ENCODE results near the gene C10orf90.

Gene C10orf90

DNA sequence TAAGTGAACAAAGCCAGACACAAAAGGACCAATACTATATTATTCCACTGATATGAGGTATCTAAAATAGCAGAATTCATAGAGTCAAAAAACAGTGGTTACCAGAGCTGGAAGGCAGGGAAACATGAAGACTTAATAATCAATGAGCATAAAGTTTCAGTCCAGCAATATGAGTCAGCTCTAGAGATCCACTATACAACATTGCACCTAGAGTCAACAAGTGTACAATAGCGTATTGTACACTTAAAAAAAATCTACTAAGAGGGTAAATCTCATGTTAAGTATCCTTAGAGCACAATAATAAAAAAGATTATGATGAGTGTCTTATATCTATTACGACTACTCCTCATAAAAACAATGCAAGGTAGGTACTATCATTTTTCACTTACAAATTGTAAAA, 36.1 kb downstream of the C10orf90 start:
- DNase-seq, result no peak

DNA sequence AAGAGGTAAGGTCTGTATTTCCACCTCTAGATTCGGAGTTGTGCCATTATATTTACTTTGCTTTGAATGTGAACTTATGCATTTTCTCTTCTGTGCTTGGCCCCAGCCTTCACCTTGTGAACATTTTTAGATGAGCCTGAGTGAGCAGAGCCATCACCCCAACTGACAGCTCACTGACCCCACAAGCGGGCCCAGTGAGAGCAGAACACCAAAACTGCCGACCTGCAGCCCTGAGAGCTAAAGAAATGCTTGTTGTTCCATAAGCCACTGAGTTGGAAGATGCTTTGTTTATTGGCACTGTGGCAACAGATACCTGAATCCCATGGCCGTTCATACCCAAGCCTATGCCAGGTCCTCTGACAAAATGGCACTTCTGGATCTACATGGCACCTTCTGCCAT, 37.8 kb downstream of the C10orf90 start:
- no peak for DNase-seq

DNA sequence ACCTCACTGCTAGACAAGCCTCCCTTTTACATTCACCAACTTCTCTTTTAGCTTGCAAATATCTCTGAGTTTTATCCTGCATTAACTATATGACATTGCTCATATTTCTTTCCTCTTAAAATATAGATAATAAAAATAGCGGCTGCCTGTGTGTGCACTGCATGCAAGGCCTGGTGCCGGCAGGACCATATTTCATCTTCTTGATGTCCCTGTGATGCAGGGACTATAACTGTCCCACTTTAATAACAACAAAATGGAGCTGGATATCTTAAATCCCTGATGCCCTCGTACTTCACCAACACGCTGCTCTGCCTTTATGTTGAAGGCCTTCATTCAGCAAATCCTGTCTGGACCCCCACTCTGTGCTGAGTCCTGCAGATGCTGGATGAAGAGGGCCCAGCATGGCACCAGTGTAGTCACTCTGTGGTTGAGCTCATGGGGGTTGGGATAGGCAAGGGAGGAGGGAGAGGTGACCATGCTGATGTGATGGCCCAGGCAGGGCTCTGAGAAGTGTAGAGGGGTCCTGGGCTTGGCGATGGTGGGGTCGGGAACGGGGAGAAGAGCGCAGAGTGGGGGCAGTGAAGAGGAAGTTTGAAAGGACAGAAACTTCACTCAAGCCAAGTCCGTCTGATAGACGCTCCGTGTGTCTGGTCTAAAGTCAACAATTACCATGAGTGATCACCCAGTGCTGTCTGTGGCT, 40.4 kb downstream of the C10orf90 start:
- no peak for DNase-seq

DNA sequence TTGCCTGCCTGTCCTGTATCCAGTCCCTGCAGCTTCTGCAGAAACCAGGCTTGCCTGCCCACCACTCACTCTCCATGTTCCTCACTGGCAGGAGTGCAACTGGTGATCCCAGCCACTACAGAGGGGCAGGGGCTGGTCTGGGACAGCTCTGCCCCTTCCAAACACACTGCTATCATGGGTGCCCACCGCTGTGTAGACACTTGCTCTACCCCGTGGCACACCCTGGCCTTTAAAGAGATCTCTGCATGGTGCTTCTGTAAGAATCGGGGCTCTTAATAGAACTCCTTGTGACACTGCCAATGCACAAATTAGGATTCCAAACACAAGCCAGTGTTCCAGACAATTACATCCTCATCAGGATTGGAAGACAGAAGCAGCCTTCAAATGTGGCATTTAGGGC, 41.7 kb downstream of the C10orf90 start:
- no peak for DNase-seq

DNA sequence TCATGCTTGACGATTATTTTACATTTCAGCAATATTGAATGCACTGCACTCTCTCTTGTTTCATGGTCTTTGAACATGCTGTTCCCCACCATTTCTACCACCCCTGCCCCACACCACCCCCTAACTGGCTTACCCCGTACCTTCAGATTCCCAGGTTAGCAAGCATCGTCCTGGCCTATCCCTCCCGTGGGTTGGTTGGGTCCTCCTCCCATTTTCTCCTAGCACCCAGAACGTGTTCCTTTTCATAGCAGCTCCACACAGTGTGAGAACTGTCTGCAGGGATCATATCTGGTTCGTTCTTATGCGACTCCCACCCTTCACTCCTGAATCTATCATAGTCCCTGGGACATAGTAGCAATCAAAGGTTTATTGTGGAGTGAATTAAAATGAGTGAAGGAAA, 48.6 kb downstream of the C10orf90 start:
- no peak for DNase-seq

DNA sequence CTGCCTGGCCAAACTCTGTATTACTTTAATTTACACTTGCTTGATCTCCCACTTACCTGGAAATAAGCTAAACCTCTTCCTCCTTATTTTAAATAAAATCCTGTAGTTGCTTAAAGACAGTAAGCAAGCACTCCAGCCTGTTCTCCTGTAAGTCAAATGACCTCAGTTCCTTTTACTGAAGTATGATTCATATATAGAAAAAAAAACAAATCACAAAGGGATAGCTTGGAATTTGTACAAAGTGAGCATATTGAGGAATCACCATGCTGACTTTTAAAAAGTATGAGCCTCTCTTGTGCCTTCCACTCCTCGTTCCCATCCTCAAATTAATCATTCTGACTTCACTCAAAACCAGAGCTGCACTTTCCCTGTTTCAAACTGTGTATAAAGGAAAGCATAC, 52.0 kb downstream of the C10orf90 start:
- no peak for DNase-seq

- DNase-seq, result no peak
These were observed 52.8 kb downstream of the C10orf90 start for GRCh38 chr10:126617733-126618132.

DNA sequence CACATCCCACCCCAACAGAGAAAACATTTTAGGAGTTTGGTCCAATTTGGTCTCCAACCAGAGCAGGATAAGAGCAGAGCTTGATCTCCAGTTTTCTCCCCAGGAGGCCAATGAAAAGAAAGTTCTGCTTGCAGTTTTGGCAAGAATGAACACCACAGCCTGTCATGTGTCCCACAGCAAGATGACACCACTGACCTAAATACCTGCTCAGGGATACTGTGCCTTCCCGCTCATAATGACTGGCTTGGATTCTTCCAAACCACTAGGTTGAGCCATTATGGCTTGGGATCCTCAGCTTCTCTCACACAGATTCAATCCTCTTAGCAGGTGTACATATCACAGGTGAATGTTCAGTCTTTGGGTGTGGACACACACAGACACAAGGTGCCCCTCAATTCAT, 53.3 kb downstream of the C10orf90 start:
- DNase-seq, result no peak

DNA sequence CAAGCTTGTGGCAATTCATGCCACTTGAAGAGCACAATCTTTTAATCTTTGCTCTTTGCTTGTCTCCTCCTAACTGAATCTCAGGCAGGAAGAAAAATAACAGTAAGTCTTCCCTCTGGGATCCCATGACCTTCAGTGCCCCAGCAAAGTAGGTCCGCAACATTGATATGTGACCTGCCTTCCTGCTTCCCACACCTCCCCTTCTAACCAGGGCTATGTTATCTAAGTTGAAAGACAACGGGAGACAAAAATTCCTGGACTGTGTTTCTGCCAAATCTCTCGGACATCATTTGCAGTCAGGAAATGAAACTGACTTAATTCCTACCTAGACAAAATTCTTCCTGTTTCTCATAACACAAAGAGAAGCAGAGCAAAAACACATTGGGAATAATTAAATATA, 53.8 kb downstream of the C10orf90 start:
- DNase-seq, result no peak

DNA sequence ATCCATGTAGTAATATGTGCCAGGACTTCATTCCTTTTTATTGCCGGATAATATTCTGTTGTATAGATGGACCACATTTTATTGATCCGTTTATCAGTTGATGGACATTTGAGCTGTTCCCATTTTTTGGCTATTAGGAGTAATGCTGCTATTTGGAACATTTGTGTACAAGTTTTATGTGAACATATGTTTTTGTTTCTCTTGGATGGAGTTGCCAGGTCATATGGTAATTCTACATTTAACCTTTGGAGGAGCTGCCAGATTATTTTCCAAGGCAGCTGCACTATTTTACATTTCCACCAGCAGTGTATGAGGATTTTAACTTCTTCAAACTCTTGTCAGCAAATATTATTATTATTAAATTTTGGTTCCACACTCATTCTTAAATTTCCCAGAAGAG, 59.2 kb downstream of the C10orf90 start:
- no peak for DNase-seq

DNA sequence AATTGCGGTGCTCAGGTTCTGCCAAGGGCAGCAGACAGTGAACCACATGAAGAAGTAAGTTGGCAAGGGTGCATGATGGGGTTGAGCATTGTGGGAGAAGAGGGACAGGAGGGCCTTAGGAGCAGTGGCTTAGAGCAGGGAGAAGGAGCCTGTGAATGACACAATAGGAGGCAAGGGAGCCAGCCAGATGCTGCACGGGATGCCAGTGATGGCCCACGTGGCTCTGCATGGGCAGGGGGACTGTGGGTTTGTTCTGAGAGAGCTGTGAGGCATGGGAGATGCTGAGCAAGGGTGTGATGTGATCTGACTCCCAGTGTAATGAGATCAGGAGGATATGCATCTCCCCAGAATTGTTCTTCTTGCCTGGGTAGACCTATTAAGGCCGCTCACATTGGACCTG, 60.9 kb downstream of the C10orf90 start:
- no peak for DNase-seq

GRCh38 chr10:126599949-126600682, 70.4 kb downstream of the C10orf90 start:
- DNase-seq, result no peak

DNA sequence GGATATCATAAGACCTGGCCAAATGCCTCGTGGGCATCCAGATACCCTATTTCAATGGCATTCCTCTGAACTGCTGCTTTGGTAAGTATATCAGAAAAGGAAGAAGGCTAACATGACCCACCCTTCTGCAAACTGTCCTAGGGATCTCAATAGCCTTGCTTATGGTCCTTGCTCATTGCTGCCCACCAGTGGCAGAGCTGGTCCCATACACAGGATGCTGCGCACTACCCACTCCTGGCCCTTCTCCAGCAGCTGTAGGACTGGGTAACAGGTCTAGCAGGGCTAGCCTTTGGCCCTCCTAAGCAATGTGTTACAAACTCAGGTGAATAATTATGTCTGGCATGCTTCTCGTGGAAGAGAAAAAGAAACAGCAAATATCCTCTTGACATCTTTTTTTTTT, 72.5 kb downstream of the C10orf90 start:
- DNase-seq, result peak in 1 of 2 donors; percentile 22

DNA sequence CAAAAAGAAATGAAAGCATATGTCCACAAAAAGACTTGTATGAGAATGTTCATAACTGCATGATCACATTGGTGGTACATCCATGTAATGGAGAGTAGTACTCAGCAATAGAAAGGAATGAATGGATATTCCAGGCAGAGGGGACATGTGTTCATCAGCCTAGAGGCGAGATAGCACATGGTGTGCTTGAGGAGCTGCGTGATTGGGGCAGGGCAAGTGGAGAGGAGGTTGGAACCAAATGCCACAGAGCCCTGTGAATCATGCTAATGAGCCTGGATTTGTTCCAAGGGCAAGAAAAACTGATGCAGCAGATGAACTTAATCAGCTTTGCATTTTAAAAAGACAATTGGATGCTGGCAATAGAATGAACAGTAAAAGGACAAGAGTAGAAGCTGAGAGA, 73.3 kb downstream of the C10orf90 start:
- no peak for DNase-seq

- no peak for DNase-seq
These were observed 73.9 kb downstream of the C10orf90 start for GRCh38 chr10:126596472-126597016.

- no peak for DNase-seq
These were observed 75.3 kb downstream of the C10orf90 start for GRCh38 chr10:126595160-126595559.

DNA sequence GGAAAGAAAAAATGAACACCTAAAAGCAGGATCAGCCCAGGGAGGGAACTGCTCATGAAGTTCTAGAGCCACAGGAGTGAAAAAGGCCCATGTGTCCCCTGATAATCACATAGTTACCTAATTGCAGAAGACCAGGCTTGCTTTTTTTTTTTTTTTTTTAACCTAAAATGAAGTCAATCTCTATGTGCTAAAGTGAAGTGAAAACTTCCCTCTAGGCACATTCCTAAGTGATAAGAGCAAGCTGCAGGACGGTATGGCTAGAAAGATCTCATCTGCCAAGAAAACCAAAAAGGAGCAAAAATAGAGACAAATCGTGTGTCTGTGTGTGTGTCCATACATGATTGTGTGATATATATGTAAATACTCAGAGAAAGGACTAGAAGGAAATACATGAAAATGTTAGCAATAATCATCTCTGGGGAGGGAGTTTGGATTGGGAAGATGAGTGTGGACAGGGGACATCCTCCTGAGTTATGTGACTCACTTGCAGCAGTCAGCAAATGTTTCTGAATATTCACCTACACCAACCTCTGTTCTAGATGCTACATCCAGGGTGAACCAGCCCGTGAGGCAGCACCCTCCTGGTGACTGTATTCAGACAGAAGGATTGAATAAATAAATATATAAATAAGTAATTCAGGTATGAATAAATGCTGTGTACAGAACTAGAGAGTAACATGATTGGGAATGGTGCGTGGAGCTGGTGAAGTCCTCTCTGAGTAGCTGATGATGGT, 76.4 kb downstream of the C10orf90 start:
- DNase-seq, result no peak

- no peak for DNase-seq
These were observed 77.6 kb downstream of the C10orf90 start for GRCh38 chr10:126592901-126593300.

- no peak for DNase-seq
These were observed 82.5 kb downstream of the C10orf90 start for GRCh38 chr10:126588024-126588423.

DNA sequence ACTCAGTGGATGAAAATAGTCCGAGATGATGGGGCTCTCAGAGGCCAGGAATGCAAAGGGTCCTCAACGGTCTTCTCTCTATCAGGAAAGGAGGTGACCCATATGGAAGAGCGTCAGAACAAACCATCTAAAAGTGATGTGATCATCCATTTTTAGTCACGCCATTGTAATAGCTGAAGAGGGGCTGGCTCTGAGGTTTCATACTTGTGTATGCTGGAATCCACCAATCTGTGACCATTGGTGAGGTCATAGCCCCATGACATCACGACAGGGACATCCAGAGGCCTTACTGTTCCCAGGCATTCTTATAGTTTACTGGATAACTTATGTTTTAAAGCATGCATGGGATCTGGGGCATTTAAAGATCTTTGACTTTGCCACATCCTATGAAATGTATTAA, 83.6 kb downstream of the C10orf90 start:
- no peak for DNase-seq

- DNase-seq, result no peak
These were observed 84.4 kb downstream of the C10orf90 start for GRCh38 chr10:126586128-126586527.

- no peak for DNase-seq
These were observed 85.1 kb downstream of the C10orf90 start for GRCh38 chr10:126585249-126586017.

DNA sequence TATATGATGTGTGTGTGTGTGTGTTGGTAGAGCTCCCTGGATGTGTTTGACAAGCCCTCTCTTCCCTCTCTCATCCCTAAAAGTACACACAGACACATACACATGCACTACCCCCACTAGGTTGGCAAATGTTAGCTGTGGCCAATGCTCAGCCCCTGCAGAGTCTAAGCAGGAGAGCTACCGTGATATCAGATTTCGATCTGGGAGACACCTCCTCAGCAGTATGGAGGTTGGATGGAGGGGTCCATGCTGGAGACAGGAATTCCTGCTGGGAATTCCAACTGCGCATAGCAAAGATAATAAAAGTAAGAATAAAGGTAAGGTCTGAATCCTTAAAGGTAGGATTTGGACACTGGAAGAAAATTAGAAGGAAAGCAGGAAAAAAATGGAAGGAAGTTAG, 85.7 kb downstream of the C10orf90 start:
- no peak for DNase-seq
